Right lobe of liver (tissue), 6 donors: ENCODE results near the gene TMEM154. TPM values are rescaled to one million over a fixed set of nuclear protein-coding genes. Genes with fewer than 3 reads are reported as not detected.

Source experiments
- ATAC-seq, 4 donors: fragments of 200-7000 bp; cut with Tn5 transposase; one replicate each; pipeline ENCODE4 v1.9.1; 2020; ENCODE audit warnings: mild to moderate bottlenecking in 4 of 4, moderate library complexity in 4 of 4
- DNase-seq, 3 donors: peaks; one replicate each; pipeline ENCODE4 v3.0.0-alpha.2; 2020
- H3K27ac ChIP-seq, 3 donors: fragments of 200-600 bp; one replicate each; pipeline ENCODE4 v1.8.0; 2022
- H3K27me3 ChIP-seq, 2 donors: fragments of 200-600 bp; one replicate each; pipeline ENCODE4 v1.8.0; 2022
- H3K36me3 ChIP-seq, 4 donors: fragments of 200-600 bp; sonication (generic) in 1 of 4; one replicate each; pipeline versions ENCODE4 v1.5.1 to v1.8.0; 2017 to 2022; ENCODE audit warnings: control low read depth in 1 of 4
- H3K4me1 ChIP-seq, 4 donors: fragments of 200-600 bp; sonication (generic) in 1 of 4; one replicate each; pipeline versions ENCODE4 v1.5.1 to v1.8.0; 2017 to 2022; ENCODE audit warnings: control low read depth in 1 of 4
- H3K4me3 ChIP-seq, 3 donors: fragments of 200-600 bp; one replicate each; pipeline ENCODE4 v1.8.0; 2022
- H3K9me3 ChIP-seq, 4 donors: fragments of 200-600 bp; sonication (generic) in 1 of 4; one replicate each; pipeline versions ENCODE4 v1.5.1 to v1.8.0; 2017 to 2022; ENCODE audit warnings: control low read depth in 1 of 4
- CTCF ChIP-seq, 4 donors: fragments of 200-600 bp in 3 of 4; fragments of 450-650 bp in 1 of 4; IDR thresholded peaks; one replicate each; pipeline versions ENCODE4 v1.5.1 to v1.8.0; 2016 to 2022; ENCODE audit warnings: antibody characterized with exemption in 4 of 4, mild to moderate bottlenecking in 2 of 4
- POLR2A ChIP-seq: fragments of 450-650 bp; IDR thresholded peaks from one replicate; pipeline ENCODE4 v1.6.1; 2017; ENCODE audit warnings: antibody characterized with exemption, mild to moderate bottlenecking
- WGBS: methylation state at CpG from one replicate; pipeline ENCODE4 v1.1.6; 2018; ENCODE audit warnings: low coverage, low lambda C conversion rate; ENCODE audit not compliant: insufficient coverage; ENCODE audit errors: missing lambda C conversion rate; 5-methylcytosine and 5-hydroxymethylcytosine counted together
- intact Hi-C, 2 donors: fragments of 100-400 bp; cut with DNase I; formaldehyde crosslinking; loops; one replicate each; pipeline versions ENCODE4 v1.11.2 to v1.14.1; 2022
- total RNA-seq, 6 experiments: library from RNA; depleted of rRNA in 2 of 6; stranded (reverse); fragments of >200 nt in 2 of 6; fragmentation: NEBNext Ultra II Directional in 3 of 6; extraction: Animal tissue kit (Norgen Biotek cat#: 25700) in 3 of 6; gene quantifications; one replicate each; pipeline versions ENCODE4 v1.1.0 to v1.2.4, GENCODE V29; 2016 to 2023
- donor health status: DM: no; HTN: yes; CAD: no.
- donor health status: DM: no; HTN: no; CAD: no.
- donor health status: DM: no; HTN: no; CAD: no.
- donor health status: DM: no; HTN: yes; CAD: no.
- donor health status: DM: no; HTN: yes; CAD: no.

TMEM154 gene
- total RNA-seq, 6 experiments from 2014 or later, result 0.64 to 6.7 (median 2.9) TPM

GRCh38 chr4:152713951-152714705, 34.3 kb upstream of the TMEM154 start:
- no peaks in the 10 kb centered on the region for H3K9me3 ChIP-seq
- WGBS, result 47% methylated on average over 2 of the region's 2 CpGs
- DNase-seq, result no peak
- H3K4me1 ChIP-seq, result no peaks in the 10 kb centered on the region
- no peaks in the 10 kb centered on the region for H3K27me3 ChIP-seq
- no peak overlapping the region for H3K4me3 ChIP-seq
- no peaks in the 10 kb centered on the region for H3K36me3 ChIP-seq
- no peak for ATAC-seq
- intact Hi-C loops, result no loop called here
- no peak overlapping the region for H3K27ac ChIP-seq
- TF ChIP-seq POLR2A (no peak), CTCF (IDR thresholded peaks at IDR 0.05) (no peak)

- intact Hi-C loops, result no loop called here
- H3K36me3 ChIP-seq, result no peaks in the 10 kb centered on the region
- no peak for TF ChIP-seq CTCF (IDR thresholded peaks at IDR 0.05)
- no peak for TF ChIP-seq POLR2A
- H3K4me1 ChIP-seq, result no peaks in the 10 kb centered on the region
- no peaks in the 10 kb centered on the region for H3K27me3 ChIP-seq
- no peak overlapping the region for H3K27ac ChIP-seq
- WGBS, result 81% methylated on average over 6 of the region's 6 CpGs
- H3K9me3 ChIP-seq, result no peaks in the 10 kb centered on the region
- ATAC-seq, result no peak
- no peak overlapping the region for H3K4me3 ChIP-seq
- DNase-seq, result no peak
Measured at GRCh38 chr4:152709675-152710438, 30.1 kb upstream of the TMEM154 start.

- Histone ChIP-seq H3K36me3 (no peaks in the 10 kb centered on the region), H3K4me1 (no peaks in the 10 kb centered on the region), H3K4me3 (no peak overlapping the region), H3K27me3 (no peaks in the 10 kb centered on the region), H3K9me3 (no peaks in the 10 kb centered on the region), H3K27ac (no peak overlapping the region)
- TF ChIP-seq POLR2A (no peak), CTCF (IDR thresholded peaks at IDR 0.05) (no peak)
- ATAC-seq, result no peak
- intact Hi-C loops, result no loop called here
- 86% methylated on average over 4 of the region's 4 CpGs for WGBS
- no peak for DNase-seq
Measured at GRCh38 chr4:152708796-152709195, 29.0 kb upstream of the TMEM154 start.

GRCh38 chr4:152708361-152708760, 28.6 kb upstream of the TMEM154 start:
- intact Hi-C loops, result no loop called here
- 80% methylated on average over 1 of the region's 1 CpG for WGBS
- ATAC-seq, result no peak

More at GRCh38 chr4:152708361-152708760, 28.6 kb upstream of the TMEM154 start:
- Histone ChIP-seq H3K36me3 (no peaks in the 10 kb centered on the region), H3K4me3 (no peak overlapping the region), H3K4me1 (no peaks in the 10 kb centered on the region), H3K9me3 (no peaks in the 10 kb centered on the region), H3K27me3 (no peaks in the 10 kb centered on the region), H3K27ac (no peak overlapping the region)
- TF ChIP-seq CTCF (IDR thresholded peaks at IDR 0.05) (no peak), POLR2A (no peak)
- DNase-seq, result no peak
